Osteocyte (in vitro differentiated cells): ENCODE results near the gene TPRX1. TPM values are rescaled to one million over a fixed set of nuclear protein-coding genes. Genes with fewer than 3 reads are reported as not detected.
A peak's percentile ranks its signal among the peaks of the same experiment; 100 is the strongest.

ENCODE experiments used
- DNase-seq: peaks from one replicate; pipeline ENCODE4 v3.0.0; 2021; ENCODE audit warnings: mixed read lengths; ENCODE audit not compliant: unreplicated experiment; ENCODE audit errors: extremely low spot score
- H3K27ac Mint-ChIP-seq: one replicate; pipeline ENCODE4 v1.8.0; 2021; ENCODE audit warnings: mild to moderate bottlenecking, mixed read lengths; ENCODE audit not compliant: unreplicated experiment
- H3K27me3 Mint-ChIP-seq: one replicate; pipeline ENCODE4 v1.8.0; 2021; ENCODE audit warnings: mixed read lengths; ENCODE audit not compliant: unreplicated experiment
- H3K36me3 Mint-ChIP-seq: one replicate; pipeline ENCODE4 v1.8.0; 2021; ENCODE audit warnings: mixed read lengths; ENCODE audit not compliant: unreplicated experiment
- H3K4me1 Mint-ChIP-seq: one replicate; pipeline ENCODE4 v1.8.0; 2021; ENCODE audit warnings: mixed read lengths; ENCODE audit not compliant: unreplicated experiment
- H3K4me3 Mint-ChIP-seq: one replicate; pipeline ENCODE4 v1.8.0; 2021; ENCODE audit warnings: mild to moderate bottlenecking, moderate library complexity, mixed read lengths; ENCODE audit not compliant: unreplicated experiment
- H3K9me3 Mint-ChIP-seq: one replicate; pipeline ENCODE4 v1.8.0; 2021; ENCODE audit warnings: mixed read lengths; ENCODE audit not compliant: unreplicated experiment
- CTCF ChIP-seq: fragments of 200-600 bp; sonication (generic); IDR thresholded peaks from 2 replicates; pipeline ENCODE4 v1.5.0; 2021; ENCODE audit warnings: antibody characterized with exemption, mild to moderate bottlenecking, moderate library complexity
- total RNA-seq: library from RNA; stranded (reverse); gene quantifications from 2 replicates; pipeline ENCODE4 v1.2.1, GENCODE V29; 2021

The TPRX1 gene
- total RNA-seq, 1 donor from 2014 or later, result not detected

DNA sequence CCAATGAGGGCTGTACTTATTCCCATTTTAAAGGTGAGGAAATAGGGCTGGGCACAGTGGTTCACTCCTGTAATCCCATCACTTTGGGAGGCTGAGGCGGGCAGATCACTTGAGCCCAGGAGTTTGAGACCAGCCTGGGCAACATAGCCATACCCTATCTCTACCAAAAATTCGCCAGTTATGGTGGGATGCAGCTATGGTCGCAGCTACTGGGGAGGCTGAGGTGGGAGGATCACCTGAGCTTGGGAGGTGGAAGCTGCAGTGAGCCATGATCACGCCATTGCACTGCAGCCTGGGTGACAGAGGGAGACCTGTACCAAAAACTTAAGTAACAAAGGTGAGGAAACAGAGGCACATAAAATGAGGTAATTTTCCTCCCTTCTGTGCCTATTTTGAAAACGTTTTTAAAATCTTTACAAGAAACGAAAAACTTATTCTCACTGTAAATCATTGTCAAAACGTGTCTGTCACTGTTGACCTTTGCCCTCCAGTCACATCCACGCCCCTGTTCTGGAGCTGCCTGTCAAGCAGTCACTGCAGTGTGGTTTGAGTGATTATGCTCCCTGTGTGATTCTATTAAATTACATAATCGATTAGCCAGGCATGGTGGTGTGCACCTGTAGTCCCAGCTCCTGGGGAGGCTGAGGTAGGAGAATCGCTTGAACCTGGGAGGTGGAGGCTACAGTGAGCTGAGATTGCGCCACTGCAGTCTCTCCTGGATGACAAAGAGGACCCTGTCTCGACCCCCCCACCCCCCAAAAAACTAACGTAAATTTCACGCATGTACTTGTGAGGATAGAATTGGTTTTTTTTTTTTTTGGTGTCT lies 46.5 kb downstream of the TPRX1 start:
- no peak for DNase-seq
- TF ChIP-seq CTCF, result no peak
- peaks cover 34% of the 10 kb centered on the region for H3K36me3 Mint-ChIP-seq
- H3K4me1 Mint-ChIP-seq, result no peaks in the 10 kb centered on the region
- no peak overlapping the region for H3K27ac Mint-ChIP-seq
- H3K9me3 Mint-ChIP-seq, result no peaks in the 10 kb centered on the region
- H3K4me3 Mint-ChIP-seq, result no peak overlapping the region
- H3K27me3 Mint-ChIP-seq, result no peaks in the 10 kb centered on the region

- DNase-seq, result no peak
- Mint-ChIP-seq H3K4me1 (no peaks in the 10 kb centered on the region), H3K27ac (peak overlapping the region; percentile 23), H3K9me3 (no peaks in the 10 kb centered on the region), H3K36me3 (peaks cover 34% of the 10 kb centered on the region), H3K4me3 (no peak overlapping the region), H3K27me3 (no peaks in the 10 kb centered on the region)
- TF ChIP-seq CTCF, result no peak
These were observed 47.3 kb downstream of the TPRX1 start for GRCh38 chr19:47756953-47757608.

- Mint-ChIP-seq H3K27me3 (no peaks in the 10 kb centered on the region), H3K27ac (no peak overlapping the region), H3K4me1 (no peaks in the 10 kb centered on the region), H3K9me3 (no peaks in the 10 kb centered on the region), H3K4me3 (no peak overlapping the region), H3K36me3 (peaks cover 34% of the 10 kb centered on the region)
- no peak for TF ChIP-seq CTCF
- DNase-seq, result no peak
These were observed 47.8 kb downstream of the TPRX1 start for GRCh38 chr19:47756627-47756929.

GRCh38 chr19:47755762-47756626 lies 48.4 kb downstream of the TPRX1 start:
- no peak for DNase-seq
- Mint-ChIP-seq H3K9me3 (no peaks in the 10 kb centered on the region), H3K4me1 (no peaks in the 10 kb centered on the region), H3K27me3 (no peaks in the 10 kb centered on the region), H3K4me3 (no peak overlapping the region), H3K27ac (no peak overlapping the region), H3K36me3 (peaks cover 34% of the 10 kb centered on the region)
- TF ChIP-seq CTCF, result no peak
